ENCODE results near the gene GLB1L3.

GRCh38 chr11:134230339-134230738 lies 45.8 kb upstream of the GLB1L3 start:
- no peak for TF ChIP-seq CTCF (IDR thresholded peaks at IDR 0.05; ENCODE audit: extremely low read depth in 1 of 2, insufficient read depth in 1 of 2, low read depth in 1 of 2, low read length in 2 of 2)
- TF ChIP-seq POLR2AphosphoS5 (IDR thresholded peaks at IDR 0.05; ENCODE audit: insufficient read depth, low read depth, low read length): no peak
- TF ChIP-seq GATA2 (IDR thresholded peaks at IDR 0.05; ENCODE audit: insufficient read depth, insufficient read length, low read depth, low read length): no peak
- TF ChIP-seq MAX (IDR thresholded peaks at IDR 0.05; ENCODE audit: insufficient read depth, insufficient read length): no peak
- TF ChIP-seq FOS (IDR thresholded peaks at IDR 0.05; ENCODE audit: borderline replicate concordance, insufficient read depth, low read length): no peak
- no peak for TF ChIP-seq POLR2A (IDR thresholded peaks at IDR 0.05; ENCODE audit: low read depth, low read length)
- TF ChIP-seq JUN (IDR thresholded peaks at IDR 0.05; ENCODE audit: borderline replicate concordance, insufficient read depth, insufficient read length, low read depth): no peak
- TF ChIP-seq MYC (IDR thresholded peaks at IDR 0.05; ENCODE audit: low read depth, low read length): no peak
- no peak for TF ChIP-seq EZH2 (IDR thresholded peaks at IDR 0.05; ENCODE audit: borderline replicate concordance, low read depth, low read length, severe bottlenecking)
